HepG2 (cell line): Measurements from ENCODE around the gene CBX5. TPM values are rescaled to one million over a fixed set of nuclear protein-coding genes. Genes with fewer than 3 reads are reported as not detected.

Experiments used
- ATF6 ChIP-seq: sonication (generic); formaldehyde crosslinking; conservative IDR thresholded peaks from 2 replicates; pipeline ENCODE4 v1.4.0; 2020; ENCODE audit warnings: missing genetic modification reagents
- FOSL2 ChIP-seq: sonication (generic); formaldehyde crosslinking; IDR thresholded peaks from 2 replicates; pipeline ENCODE4 v1.4.0; 2020; ENCODE audit warnings: missing genetic modification reagents
- GPN1 ChIP-seq: sonication (generic); formaldehyde crosslinking; IDR thresholded peaks from 2 replicates; pipeline ENCODE4 v1.5.1; 2020; ENCODE audit warnings: missing genetic modification reagents, borderline replicate concordance
- KDM3A ChIP-seq: IDR thresholded peaks from 2 replicates; pipeline ENCODE4 v1.6.1; 2018; ENCODE audit warnings: low read depth, missing compliant biosample characterization
- MAFF ChIP-seq: IDR thresholded peaks from 2 replicates; pipeline ENCODE4 v1.6.1; 2011; ENCODE audit warnings: low read depth, low read length, improper control_type of control experiment
- MTERF4 ChIP-seq: sonication (generic); formaldehyde crosslinking; IDR thresholded peaks from 2 replicates; pipeline ENCODE4 v1.8.0; 2023; ENCODE audit warnings: mild to moderate bottlenecking, missing genetic modification reagents
- NFKB2 ChIP-seq: sonication (generic); formaldehyde crosslinking; IDR thresholded peaks from 2 replicates; pipeline ENCODE4 v1.4.0; 2020; ENCODE audit warnings: missing genetic modification reagents, borderline replicate concordance
- NPAS2 ChIP-seq: sonication (generic); formaldehyde crosslinking; IDR thresholded peaks from 2 replicates; pipeline ENCODE4 v1.8.0; 2022; ENCODE audit warnings: mild to moderate bottlenecking, missing genetic modification reagents, borderline replicate concordance
- ZBTB20 ChIP-seq: sonication (generic); formaldehyde crosslinking; IDR thresholded peaks from 2 replicates; pipeline ENCODE4 v1.8.1; 2023; ENCODE audit warnings: missing genetic modification reagents, low read depth, mild to moderate bottlenecking, borderline replicate concordance
- ZNF232 ChIP-seq: sonication (generic); formaldehyde crosslinking; IDR thresholded peaks from 2 replicates; pipeline ENCODE4 v1.4.0; 2020; ENCODE audit warnings: missing genetic modification reagents, borderline replicate concordance
- ZNF275 ChIP-seq: sonication (generic); formaldehyde crosslinking; IDR thresholded peaks from 2 replicates; pipeline ENCODE4 v1.8.0; 2022; ENCODE audit warnings: missing genetic modification reagents, mild to moderate bottlenecking, inconsistent platforms, borderline replicate concordance
- ZNF292 ChIP-seq: sonication (generic); formaldehyde crosslinking; IDR thresholded peaks from 2 replicates; pipeline ENCODE4 v1.8.1; 2022; ENCODE audit warnings: mild to moderate bottlenecking, low read depth, missing genetic modification reagents, borderline replicate concordance
- ZNF30 ChIP-seq: sonication (generic); formaldehyde crosslinking; IDR thresholded peaks from 2 replicates; pipeline ENCODE4 v1.5.0; 2020; ENCODE audit warnings: mild to moderate bottlenecking, missing genetic modification reagents
- ZNF318 ChIP-seq: sonication (generic); formaldehyde crosslinking; IDR thresholded peaks from 2 replicates; pipeline ENCODE4 v1.4.0; 2020; ENCODE audit warnings: mild to moderate bottlenecking, missing genetic modification reagents
- ZNF552 ChIP-seq: sonication (generic); formaldehyde crosslinking; IDR thresholded peaks from 2 replicates; pipeline ENCODE4 v1.9.0; 2022; ENCODE audit warnings: missing genetic modification reagents, mild to moderate bottlenecking, borderline replicate concordance
- ZNF614 ChIP-seq: IDR thresholded peaks from 2 replicates; pipeline ENCODE4 v1.6.1; 2018; ENCODE audit warnings: missing biosample characterization, missing genetic modification reagents, inconsistent platforms, borderline replicate concordance
- ZSCAN25 ChIP-seq: sonication (generic); formaldehyde crosslinking; IDR thresholded peaks from 2 replicates; pipeline ENCODE4 v1.8.0; 2022; ENCODE audit warnings: mild to moderate bottlenecking, missing genetic modification reagents
- polyA plus RNA-seq, 8 experiments: library from polyadenylated mRNA; depleted of rRNA in 3 of 8; stranded (reverse) in 7 of 8; unstranded in 1 of 8; fragments of >200 nt; fragmentation: Illumina TruSeq in 4 of 8; extraction: Trizol in 4 of 8; gene quantifications; 2 replicates each; pipeline versions ENCODE4 v1.2.1 to v1.2.3, GENCODE V29; 2011 to 2016; ENCODE audit warnings: low read depth in 4 of 8, missing spikeins in 1 of 8, mixed read lengths in 1 of 8; ENCODE audit not compliant: insufficient read depth in 1 of 8
- total RNA-seq, 5 experiments: library from RNA; depleted of rRNA; stranded (reverse); fragments of >200 nt; fragmentation: Illumina TruSeq; extraction: Trizol; gene quantifications; 2 replicates each; pipeline ENCODE4 v1.2.3, GENCODE V29; 2016; ENCODE audit warnings: low read depth in 1 of 5

CBX5 gene
- total and polyA plus RNA-seq, 2 of the 13 experiments (the other 11 are each of a cell fraction or from before 2014, with no cell fraction given), result 16.0 to 22.2 TPM

- TF ChIP-seq MTERF4 (CRISPR knock-in tag) (no peak), GPN1 (CRISPR knock-in tag) (no peak), ATF6 (no peak), ZNF552 (CRISPR knock-in tag) (no peak), KDM3A (no peak), ZNF232 (CRISPR knock-in tag) (no peak), ZNF275 (no peak), MAFF (no peak), ZNF318 (CRISPR knock-in tag) (no peak), ZNF292 (no peak), NPAS2 (no peak), NFKB2 (CRISPR knock-in tag) (no peak), ZSCAN25 (no peak), ZNF30 (CRISPR knock-in tag) (no peak), FOSL2 (CRISPR knock-in tag) (no peak), ZNF614 (CRISPR knock-in tag) (no peak), ZBTB20 (CRISPR knock-in tag) (no peak)
Measured at GRCh38 chr12:54300732-54301427, 21.0 kb upstream of the CBX5 start, which contains the start of gene NFE2 (continued).
